BE2C (cell line): Measurements from ENCODE around the gene STRADB. TPM values are rescaled to one million over a fixed set of nuclear protein-coding genes. Genes with fewer than 3 reads are reported as not detected.

ENCODE experiments used
- DNase-seq: peaks from one replicate; pipeline ENCODE4 v3.0.0-alpha.2; 2020
- H3K27me3 ChIP-seq: fragments of 250-450 bp; sonication (Bioruptor Pico); 2 replicates; pipeline ENCODE4 v1.5.1; 2020; ENCODE audit warnings: mild to moderate bottlenecking
- H3K36me3 ChIP-seq: fragments of 250-450 bp; sonication (Bioruptor Pico); 2 replicates; pipeline ENCODE4 v1.5.1; 2020; ENCODE audit warnings: mild to moderate bottlenecking
- H3K4me1 ChIP-seq: fragments of 250-450 bp; sonication (Bioruptor Pico); 2 replicates; pipeline ENCODE4 v1.5.1; 2020
- H3K4me3 ChIP-seq: 2 replicates; pipeline ENCODE4 v1.5.1; 2011; ENCODE audit warnings: low read depth, low read length
- H3K9me3 ChIP-seq: fragments of 250-450 bp; sonication (Bioruptor Pico); 2 replicates; pipeline ENCODE4 v1.5.1; 2020
- CTCF ChIP-seq: IDR thresholded peaks from 2 replicates; pipeline ENCODE4 v1.5.1; 2012; ENCODE audit warnings: mild to moderate bottlenecking, low read depth, low read length
- polyA plus RNA-seq: library from polyadenylated mRNA; unstranded; fragments of >200 nt; gene quantifications from one replicate; pipeline ENCODE4 v1.2.1, GENCODE V29; 2012; ENCODE audit warnings: low read depth, missing spikeins; ENCODE audit not compliant: insufficient read length, insufficient read depth

The STRADB gene
- polyA plus RNA-seq, result 7.4 TPM

- H3K36me3 ChIP-seq, result peaks cover 4% of the 10 kb centered on the region; the same call in 1 of the 2 replicates
- no peaks in the 10 kb centered on the region for H3K27me3 ChIP-seq
- peaks cover 5% of the 10 kb centered on the region for H3K4me1 ChIP-seq
- peak; percentile 98 for DNase-seq
- TF ChIP-seq CTCF, result 0 out of 2 replicates have a peak, but pooled peaks have one; percentile 8
- no peaks in the 10 kb centered on the region for H3K9me3 ChIP-seq
- peak within 1 kb of the TSS; percentile 98 for H3K4me3 ChIP-seq
These were observed at the start of gene STRADB, which contains the start of gene TRAK2 for GRCh38 chr2:201451292-201452057. TSS of gene STRADB (plus strand) at chr2:201451740. CDS start at chr2:201454841, 3,101 bp downstream. TSS of gene TRAK2 (minus strand) at chr2:201451458. CDS start at chr2:201420507, 30,951 bp downstream.

- no peak overlapping the region for H3K4me3 ChIP-seq
- H3K9me3 ChIP-seq, result no peaks in the 10 kb centered on the region
- no peaks in the 10 kb centered on the region for H3K27me3 ChIP-seq
- peaks cover 13% of the 10 kb centered on the region for H3K36me3 ChIP-seq
- DNase-seq, result no peak
- peaks cover 35% of the 10 kb centered on the region for H3K4me1 ChIP-seq
- no peak for TF ChIP-seq CTCF
These were observed 49.7 kb upstream of the STRADB start for GRCh38 chr2:201401815-201402214.

GRCh38 chr2:201402651-201403562 lies 48.6 kb upstream of the STRADB start:
- Histone ChIP-seq H3K27me3 (no peaks in the 10 kb centered on the region), H3K9me3 (no peaks in the 10 kb centered on the region), H3K4me1 (peaks cover 40% of the 10 kb centered on the region), H3K36me3 (peaks cover 4% of the 10 kb centered on the region), H3K4me3 (peak overlapping the region; percentile 12; the same call in 1 of the 2 replicates)
- TF ChIP-seq CTCF, result no peak
- DNase-seq, result no peak

GRCh38 chr2:201403880-201404279 lies 47.7 kb upstream of the STRADB start:
- Histone ChIP-seq H3K9me3 (no peaks in the 10 kb centered on the region), H3K36me3 (no peaks in the 10 kb centered on the region), H3K4me1 (peaks cover 40% of the 10 kb centered on the region), H3K4me3 (no peak overlapping the region), H3K27me3 (no peaks in the 10 kb centered on the region)
- no peak for TF ChIP-seq CTCF
- DNase-seq, result no peak

- Histone ChIP-seq H3K9me3 (no peaks in the 10 kb centered on the region), H3K27me3 (no peaks in the 10 kb centered on the region), H3K36me3 (no peaks in the 10 kb centered on the region), H3K4me1 (peaks cover 40% of the 10 kb centered on the region), H3K4me3 (no peak overlapping the region)
- TF ChIP-seq CTCF, result no peak
- no peak for DNase-seq
These were observed 46.8 kb upstream of the STRADB start for GRCh38 chr2:201404699-201405280.
